Sigmoid colon (tissue), 4 donors: ENCODE results near the gene TSPAN4.
A peak's percentile ranks its signal among the peaks of the same experiment; 100 is the strongest.

Source experiments
- CTCF ChIP-seq, 4 experiments: fragments of 450-650 bp in 3 of 4; fragments of 200-600 bp in 1 of 4; IDR thresholded peaks; one replicate each; pipeline ENCODE4 v1.5.1; 2016 to 2019; ENCODE audit warnings: antibody characterized with exemption in 4 of 4, mild to moderate bottlenecking in 3 of 4, moderate library complexity in 2 of 4
- POLR2A ChIP-seq, 2 donors: fragments of 450-650 bp; IDR thresholded peaks; one replicate each; pipeline ENCODE4 v1.6.1; 2016; ENCODE audit warnings: antibody characterized with exemption in 2 of 2, mild to moderate bottlenecking in 2 of 2, moderate library complexity in 2 of 2
- POLR2AphosphoS5 ChIP-seq, 4 donors: sonication (generic); formaldehyde crosslinking; IDR thresholded peaks; one replicate each; pipeline ENCODE4 v1.6.1; 2017; ENCODE audit warnings: antibody characterized with exemption in 4 of 4

- TF ChIP-seq CTCF (IDR thresholded peaks at IDR 0.05) (no peak), POLR2AphosphoS5 (IDR thresholded peaks at IDR 0.05) (peak in 2 of 4 donors; percentile 11 to 16), POLR2A (IDR thresholded peaks at IDR 0.05) (no peak)
Measured at GRCh38 chr11:829176-829846, 13.3 kb upstream of the TSPAN4 start.
